Activated CD8-positive, alpha-beta memory T cell treated with anti-CD3 and anti-CD28 coated beads for 36 hours (primary cell): Measurements from ENCODE around the gene TXNDC12. TPM values are rescaled to one million over a fixed set of nuclear protein-coding genes. Genes with fewer than 3 reads are reported as not detected.
"Not testable (repeated sequence)": the region's sequence is repeated elsewhere in the genome, so short reads cannot be mapped to it uniquely, and the experiment has no call there.

Source experiments
- CTCF ChIA-PET: fragments of 350-600 bp; sonication (Branson Sonifier 250); formaldehyde crosslinking; loops from one replicate; lab custom pipeline; 2021; ENCODE audit warnings: antibody characterized with exemption; lab: Charles Lee
- POLR2A ChIA-PET: fragments of 350-600 bp; sonication (Branson Sonifier 250); formaldehyde crosslinking; loops from one replicate; lab custom pipeline; 2021; ENCODE audit warnings: antibody characterized with exemption; lab: Charles Lee
- total RNA-seq, 2 experiments: library from RNA; stranded (reverse); gene quantifications; one replicate each; pipeline ENCODE4 v1.2.3, GENCODE V29; 2021

TXNDC12 gene
- total RNA-seq, 2 experiments from 2014 or later = 35.1 to 37.4 TPM

DNA sequence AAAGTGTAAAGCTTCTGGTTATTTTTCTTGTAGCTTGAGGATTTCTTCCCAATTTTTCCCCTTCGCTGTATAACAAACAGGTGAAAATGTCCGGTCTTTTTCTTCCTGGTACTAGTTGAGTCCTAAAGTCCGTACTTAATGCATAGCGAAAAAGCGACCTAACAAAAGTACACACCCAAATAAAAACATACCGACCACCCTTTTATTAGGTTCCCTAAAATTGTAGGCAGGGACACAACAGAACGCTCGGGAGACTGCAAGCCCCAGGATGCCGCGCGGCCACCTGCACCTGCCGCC lies 823 bp upstream of the TXNDC12 start:
- CTCF ChIA-PET = no interaction called here
- POLR2A ChIA-PET = interaction anchor here (2.5 kb wide), 1 partner anchor 22 kb away, joined by 14 read pairs; the partner anchor contains the start of gene KTI12

DNA sequence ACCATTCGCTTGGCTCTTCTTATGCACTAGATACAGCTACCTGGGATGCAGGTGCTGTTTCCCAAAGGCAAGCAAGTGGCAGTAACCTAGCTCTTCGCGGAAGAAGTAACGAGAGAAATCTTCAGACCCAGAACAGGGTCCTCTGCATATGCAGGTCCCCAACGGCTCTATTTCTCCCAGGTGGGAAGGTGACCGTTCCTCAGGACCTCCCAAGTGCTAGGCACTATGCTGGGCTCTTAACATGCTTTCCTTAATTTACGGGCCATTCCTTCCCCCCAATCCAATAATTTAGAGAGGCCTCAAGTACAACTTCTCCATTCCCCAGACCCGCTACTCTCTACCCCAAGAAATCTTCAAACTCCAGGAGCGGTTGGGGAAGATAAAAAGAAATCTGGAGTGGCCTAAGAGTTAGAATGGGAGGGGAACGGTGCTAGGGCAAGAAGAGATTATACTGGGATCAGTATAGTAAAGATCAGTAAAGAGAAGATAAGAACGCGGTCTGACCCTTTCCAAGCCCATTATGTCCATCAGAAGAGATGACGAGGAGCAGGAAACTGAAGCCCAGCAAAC lies 410 bp downstream of the TXNDC12 start:
- ChIA-PET POLR2A (interaction anchor here (0.6 to 2.5 kb wide), 2 partner anchors 21 to 349 kb away, joined by 3 to 14 read pairs; partner anchors contain the start of gene KTI12), CTCF (interaction anchor here (0.5 kb wide), 1 partner anchor 714 kb away, joined by 3 read pairs; no protein-coding TSS in a partner anchor)

DNA sequence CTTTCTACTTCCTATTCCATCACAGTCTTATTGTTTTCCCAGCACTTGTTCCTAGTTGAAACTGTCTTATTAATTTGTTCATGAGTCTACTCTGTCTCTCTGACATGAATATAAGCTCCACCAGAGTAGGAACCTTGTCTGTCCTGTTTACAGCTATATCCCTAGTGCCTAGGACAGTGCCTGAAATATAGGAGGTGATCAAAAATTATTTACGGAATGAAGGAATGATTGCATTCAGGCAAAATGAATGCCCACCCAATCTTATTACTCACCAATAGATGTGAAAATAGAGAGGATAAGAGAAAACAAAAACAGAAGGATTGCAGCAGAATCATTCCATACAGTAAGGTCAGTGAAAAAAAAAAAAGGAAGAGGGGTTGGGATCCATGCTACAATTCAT lies 1.1 kb downstream of the TXNDC12 start:
- ChIA-PET CTCF (interaction anchor here (0.5 kb wide), 1 partner anchor 715 kb away, joined by 3 read pairs; no protein-coding TSS in a partner anchor), POLR2A (no interaction called here)

DNA sequence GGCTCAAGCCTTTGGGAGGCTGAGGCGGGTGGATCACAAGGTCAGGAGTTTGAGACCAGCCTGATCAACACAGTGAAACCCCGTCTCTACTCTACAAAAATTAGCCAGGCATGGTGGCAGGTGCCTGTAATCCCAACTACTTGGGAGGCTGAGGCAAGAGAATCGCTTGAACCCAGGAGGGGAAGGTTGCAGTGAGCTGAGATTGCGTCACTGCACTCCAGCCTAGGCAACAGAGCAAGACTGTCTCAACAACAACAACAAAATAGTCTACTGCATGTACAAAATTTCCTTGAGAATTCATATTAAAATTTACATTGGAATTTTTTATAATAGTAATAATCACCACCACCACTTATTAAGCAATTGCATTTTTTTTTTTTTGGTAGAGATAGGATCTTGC lies 5.7 kb downstream of the TXNDC12 start:
- POLR2A ChIA-PET, CTCF ChIA-PET: not testable (repeated sequence)

DNA sequence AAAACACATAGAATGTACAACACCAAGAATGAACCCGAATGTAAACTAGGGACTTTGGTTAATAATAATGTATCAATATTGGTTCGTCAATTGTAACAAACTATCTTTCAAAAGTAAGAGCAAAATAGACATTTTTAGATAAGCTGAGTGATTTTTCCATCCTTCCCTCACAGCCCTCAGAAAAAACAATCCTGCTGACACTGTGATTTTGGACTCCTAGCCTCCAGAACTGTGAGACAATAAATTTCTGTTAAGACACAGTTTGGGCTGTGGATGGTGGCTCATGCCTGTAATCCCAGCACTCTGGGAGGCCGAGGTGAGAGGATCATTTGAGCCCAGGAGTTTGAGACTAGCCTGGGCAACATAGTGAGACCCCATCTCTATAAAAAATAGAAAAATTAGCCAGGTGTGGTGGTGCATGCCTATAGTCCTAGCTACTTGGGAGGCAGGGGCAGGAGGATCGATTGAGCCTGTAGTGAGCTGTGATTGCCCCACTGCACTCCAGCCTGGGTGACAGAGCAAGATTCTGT lies 9.3 kb downstream of the TXNDC12 start:
- POLR2A ChIA-PET = interaction anchor here (0.6 kb wide), 1 partner anchor 544 kb away, joined by 7 read pairs; no protein-coding TSS in a partner anchor
- CTCF ChIA-PET = not testable (repeated sequence)

DNA sequence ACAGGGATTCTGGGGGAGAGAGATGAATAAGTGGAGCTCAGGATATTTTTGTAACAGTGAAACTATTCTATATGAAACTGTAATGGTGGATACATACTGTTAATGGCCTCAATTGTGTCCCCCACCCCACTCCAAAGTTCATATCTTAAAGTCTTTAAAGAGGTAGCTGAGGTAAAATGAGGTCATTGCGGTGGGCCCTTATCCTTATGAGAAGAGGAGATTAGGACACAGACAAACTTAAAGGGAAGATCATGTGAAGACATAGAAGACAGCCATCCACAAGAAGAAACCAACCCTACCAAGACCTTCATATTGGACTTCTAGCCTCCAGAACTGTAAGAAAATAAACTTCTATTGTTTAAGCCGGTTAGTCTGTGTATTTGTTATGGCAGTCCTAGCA lies 9.8 kb downstream of the TXNDC12 start:
- ChIA-PET CTCF (no interaction called here), POLR2A (no interaction called here)

DNA sequence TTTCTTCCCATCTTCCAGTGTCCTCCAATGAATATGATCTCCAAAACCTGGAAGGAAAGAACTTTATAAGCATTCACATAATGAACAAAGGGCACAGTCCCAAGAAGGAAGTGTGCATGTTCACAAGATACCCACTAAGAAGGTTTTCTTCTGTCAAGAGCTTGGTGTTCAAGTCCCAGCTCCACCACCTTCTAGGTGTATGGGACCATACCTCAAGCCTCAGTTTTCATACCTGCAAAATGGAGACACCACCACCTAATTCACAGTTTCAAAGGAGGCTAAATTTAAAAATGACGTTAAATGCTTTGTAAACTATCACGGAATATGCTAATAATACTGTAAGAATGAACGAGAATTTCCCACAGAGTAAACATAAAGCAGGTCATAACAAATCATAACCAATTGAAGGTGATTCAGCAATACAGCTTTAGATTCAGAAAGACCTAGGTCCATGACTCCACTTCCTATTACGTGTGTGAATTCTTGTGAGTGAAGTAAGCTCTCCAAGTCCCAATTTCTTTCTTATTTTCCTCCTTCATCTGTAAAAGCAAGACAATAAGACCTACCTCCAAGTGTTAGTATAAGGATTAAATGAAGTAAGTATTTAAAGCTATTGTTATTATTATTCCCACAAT lies 13.3 kb downstream of the TXNDC12 start:
- POLR2A ChIA-PET = no interaction called here
- CTCF ChIA-PET = interaction anchor here (0.6 kb wide), 1 partner anchor 153 kb away, joined by 3 read pairs; no protein-coding TSS in a partner anchor

DNA sequence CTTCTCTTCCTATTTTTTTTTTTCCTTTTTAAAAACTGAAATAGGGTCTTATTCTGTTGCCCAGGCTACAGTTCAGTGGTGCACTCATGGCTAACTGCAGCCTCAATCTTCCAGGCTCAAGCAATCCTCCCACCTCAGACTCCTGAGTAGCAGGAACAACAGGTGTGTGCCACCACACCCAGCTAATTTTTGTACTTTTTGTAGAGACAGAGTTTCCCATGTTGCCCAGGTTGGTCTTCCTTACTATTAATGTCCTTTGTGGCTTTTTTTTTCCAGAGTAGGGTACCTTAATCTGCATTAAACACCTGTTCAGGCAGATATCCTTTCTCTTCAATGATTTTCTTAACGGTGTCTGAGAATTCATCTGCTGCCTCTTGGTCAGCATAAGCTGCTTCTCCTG lies 17.1 kb downstream of the TXNDC12 start:
- ChIA-PET POLR2A (no interaction called here), CTCF (interaction anchor here (0.6 kb wide), 1 partner anchor 205 kb away, joined by 3 read pairs; no protein-coding TSS in a partner anchor)

DNA sequence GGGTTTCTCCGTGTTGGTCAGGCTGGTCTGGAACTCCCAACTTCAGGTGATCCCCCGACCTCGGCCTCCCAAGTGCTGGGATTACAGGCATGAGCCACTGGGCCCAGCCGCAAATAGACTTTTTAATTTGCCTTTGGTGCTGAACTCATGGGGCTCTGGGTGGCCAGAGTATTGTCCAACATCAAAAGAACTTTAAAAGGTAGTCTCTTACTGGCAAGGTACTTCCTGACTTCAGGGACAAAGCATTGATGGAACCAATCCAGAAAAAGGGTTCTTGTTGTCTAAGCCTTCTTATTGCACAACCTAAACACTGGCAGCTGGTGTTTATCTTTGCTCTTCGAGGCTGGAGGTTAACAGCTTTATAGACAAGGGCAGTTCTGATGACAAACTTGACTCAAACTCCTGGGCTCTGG lies 17.6 kb downstream of the TXNDC12 start:
- ChIA-PET POLR2A (no interaction called here), CTCF (no interaction called here)

DNA sequence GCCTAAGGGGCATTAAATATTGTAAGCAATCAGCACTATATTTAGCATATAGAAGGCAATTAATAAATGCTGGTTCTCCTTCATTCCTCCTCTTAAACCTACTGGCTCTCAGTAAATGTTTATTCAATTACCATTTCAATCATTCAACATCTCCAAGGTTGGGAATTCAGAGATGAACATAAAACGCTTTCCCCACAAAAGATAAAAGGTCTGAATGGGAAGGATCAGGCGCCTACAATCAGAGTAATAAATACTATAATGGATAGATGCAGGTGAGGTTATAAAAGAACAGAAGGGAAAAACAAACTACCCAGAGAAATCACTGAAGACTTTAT lies 21.0 kb downstream of the TXNDC12 start:
- CTCF ChIA-PET = no interaction called here
- POLR2A ChIA-PET = interaction anchor here (0.6 to 1.9 kb wide), 2 partner anchors 22 to 39 kb away, joined by 4 to 14 read pairs; partner anchors contain the start of genes BTF3L4 and TXNDC12

DNA sequence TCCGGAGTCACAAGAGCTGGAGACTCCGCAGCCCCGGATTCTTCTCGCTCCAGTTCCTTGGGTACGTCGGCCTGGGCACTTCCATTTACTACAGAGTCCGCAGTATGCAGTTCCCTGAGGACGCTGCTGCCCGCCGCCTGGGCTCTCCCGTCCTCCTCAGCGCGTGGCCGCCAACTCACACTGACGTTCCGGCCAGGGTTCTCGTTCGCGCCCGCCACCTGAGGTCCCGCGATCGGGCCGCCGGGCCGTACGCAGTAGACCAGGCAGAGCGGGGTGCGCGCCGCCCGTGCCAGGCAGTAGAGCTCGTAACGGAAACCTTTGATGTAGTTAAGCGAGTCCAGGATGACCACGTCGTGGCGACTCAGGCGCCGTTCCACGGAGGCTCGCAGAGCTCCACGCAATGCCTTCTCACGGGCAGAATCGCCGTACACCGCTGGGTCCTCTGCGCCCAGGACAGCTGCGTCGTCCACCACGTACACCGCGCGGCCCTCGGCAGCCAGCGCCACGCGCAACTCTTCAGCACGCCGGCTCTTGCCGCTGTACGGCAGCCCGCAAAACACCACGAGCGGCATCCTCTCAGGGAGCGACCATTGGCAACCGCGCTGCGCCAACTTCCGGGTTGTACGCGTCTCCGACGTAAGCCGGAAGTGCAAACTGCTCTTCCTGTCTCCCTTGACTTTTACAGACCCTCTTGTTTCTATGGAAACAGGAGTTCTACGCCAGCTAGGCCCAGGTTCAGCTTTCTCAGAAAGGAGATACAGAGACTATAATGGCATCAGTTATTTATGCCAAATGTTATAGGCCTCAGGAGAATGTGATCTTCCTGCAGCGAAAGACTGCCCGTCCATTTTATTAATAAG lies 21.6 kb downstream of the TXNDC12 start, which contains the start of gene KTI12:
KTI12 (minus strand) TSS at position 621 of the 860 bp plus-strand sequence; CDS start at position 572, 49 bp downstream.
- ChIA-PET POLR2A (interaction anchor here (0.6 to 1.9 kb wide), 2 partner anchors 22 to 40 kb away, joined by 4 to 14 read pairs; partner anchors contain the start of genes BTF3L4 and TXNDC12), CTCF (no interaction called here)

DNA sequence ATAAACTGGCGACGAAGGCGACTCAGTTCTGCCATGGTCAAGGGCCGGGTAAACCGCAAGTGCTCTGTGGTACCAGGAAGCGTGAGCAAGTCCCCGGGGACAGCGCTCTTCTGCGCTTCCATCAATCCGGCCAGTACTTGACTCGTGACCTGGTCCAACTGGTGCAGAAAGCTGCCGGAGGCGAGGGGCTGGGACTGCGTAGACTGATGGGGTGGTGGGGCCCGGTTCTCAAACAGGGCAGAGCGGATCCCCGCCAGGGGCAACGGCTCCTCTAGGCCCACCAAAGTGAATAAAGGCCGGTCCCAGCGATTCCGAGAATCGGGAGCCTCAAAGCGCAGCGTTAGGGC lies 22.2 kb downstream of the TXNDC12 start:
- POLR2A ChIA-PET = interaction anchor here (1.9 kb wide), 1 partner anchor 23 kb away, joined by 14 read pairs; the partner anchor contains the start of genes BTF3L4 and TXNDC12
- CTCF ChIA-PET = no interaction called here

DNA sequence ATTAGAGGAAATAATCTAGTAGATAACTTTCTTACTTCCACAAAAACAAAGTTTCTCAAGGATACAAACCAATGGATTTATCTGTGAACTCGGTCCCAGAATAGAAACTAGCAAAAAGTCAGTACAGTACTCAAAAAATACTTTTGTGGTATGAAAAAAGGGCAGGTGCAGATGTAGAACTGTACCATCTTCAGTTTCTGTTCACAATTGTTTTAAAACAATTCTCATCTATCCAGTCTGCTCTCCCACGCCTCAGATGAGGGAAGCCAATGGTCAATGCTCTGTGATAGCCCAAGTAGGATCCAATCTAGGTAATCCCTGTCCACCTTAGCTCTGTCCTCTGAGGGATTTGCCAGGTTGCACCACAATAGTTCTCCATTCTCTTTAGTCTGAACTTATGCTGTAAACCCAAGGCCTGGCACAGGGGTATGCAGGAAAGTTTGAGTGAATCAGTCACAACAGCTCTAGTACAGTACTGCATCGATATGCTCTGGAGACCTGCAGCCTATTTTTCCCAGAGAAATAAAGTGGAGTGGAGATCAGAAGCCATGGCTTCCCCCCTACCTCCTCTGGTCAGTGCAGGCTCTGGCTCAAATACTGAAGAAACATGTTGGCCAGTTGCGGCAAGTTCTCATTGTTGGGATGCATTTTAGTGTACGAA lies 22.7 kb downstream of the TXNDC12 start:
- CTCF ChIA-PET = no interaction called here
- POLR2A ChIA-PET = interaction anchor here (1.9 kb wide), 1 partner anchor 24 kb away, joined by 14 read pairs; the partner anchor contains the start of genes BTF3L4 and TXNDC12

DNA sequence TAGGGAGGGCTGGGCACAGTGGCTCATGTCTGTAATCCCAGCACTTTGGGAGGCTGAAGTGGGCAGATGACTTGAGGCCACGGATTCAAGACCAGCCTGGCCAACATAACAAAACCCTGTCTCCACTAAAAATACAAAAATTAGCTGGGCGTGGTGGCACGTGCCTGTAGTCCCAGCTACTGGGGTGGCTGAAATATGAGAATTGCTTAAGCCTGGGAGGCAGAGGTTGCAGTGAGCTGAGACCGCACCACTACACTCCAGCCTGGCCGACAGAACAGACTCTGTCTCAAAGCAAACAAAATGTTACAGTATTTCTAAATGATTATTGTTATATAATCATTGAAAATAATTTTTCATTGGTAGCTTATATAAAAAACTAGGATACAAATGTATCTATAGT lies 26.2 kb downstream of the TXNDC12 start:
- POLR2A ChIA-PET = not testable (repeated sequence)
- CTCF ChIA-PET = interaction anchor here (1.3 kb wide), 1 partner anchor 8 kb away, joined by 3 read pairs; no protein-coding TSS in a partner anchor

DNA sequence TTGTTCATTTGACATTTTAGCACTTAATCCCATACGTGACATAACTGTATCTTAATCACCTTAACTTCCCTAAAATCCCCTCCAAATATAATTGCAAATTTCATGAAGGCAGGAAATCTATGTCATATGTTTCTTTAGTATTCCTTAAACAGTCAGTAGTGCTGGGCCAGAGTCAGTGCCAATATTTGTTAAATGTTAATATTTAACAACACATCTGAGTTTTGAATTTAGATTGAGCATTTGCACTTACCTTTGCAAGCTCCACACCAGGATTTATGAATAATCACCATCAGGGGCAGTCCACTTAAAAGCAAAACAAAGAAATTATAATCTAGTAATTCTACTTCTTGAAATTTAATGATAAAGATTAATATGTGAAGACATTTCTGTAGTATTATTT lies 26.7 kb downstream of the TXNDC12 start:
- POLR2A ChIA-PET = no interaction called here
- CTCF ChIA-PET = no interaction called here

DNA sequence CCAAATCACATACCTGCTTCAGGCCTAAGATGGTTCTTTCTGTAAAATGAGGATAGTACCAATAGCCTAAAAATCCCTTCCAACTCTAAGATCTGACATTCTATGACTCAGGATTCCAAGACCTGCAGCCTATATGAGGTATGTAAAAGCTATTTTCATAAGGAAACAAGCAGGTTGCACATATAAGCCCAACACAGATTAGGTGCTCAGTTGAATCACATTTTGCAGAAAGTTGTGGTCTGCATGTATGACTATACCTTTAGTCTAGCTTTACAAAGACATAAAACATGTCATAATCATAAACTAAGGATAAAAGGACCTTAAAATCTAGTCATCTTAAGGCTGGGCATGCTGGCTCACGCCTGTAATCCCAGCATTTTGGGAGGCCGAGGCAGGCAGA lies 28.7 kb downstream of the TXNDC12 start:
- POLR2A ChIA-PET = no interaction called here

DNA sequence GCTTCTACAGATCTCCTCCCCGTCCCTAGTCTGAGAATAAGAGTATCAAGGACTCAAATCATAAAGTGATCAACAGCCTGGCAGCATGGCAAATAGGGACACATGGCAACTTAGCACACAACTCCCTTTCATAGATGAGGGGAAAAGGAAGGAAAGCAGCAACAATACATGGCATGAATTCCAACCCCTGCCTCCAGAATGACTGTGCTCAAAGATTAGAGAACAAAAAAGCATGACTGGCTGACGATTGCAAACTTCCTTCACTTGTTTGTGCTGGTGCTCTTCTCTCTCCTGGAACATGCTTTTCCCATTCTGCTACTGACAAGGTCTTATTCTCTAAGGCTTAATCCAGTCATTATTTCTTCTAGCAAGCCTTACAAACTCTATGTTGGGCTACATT lies 32.9 kb downstream of the TXNDC12 start:
- CTCF ChIA-PET = interaction anchor here (0.7 kb wide), 1 partner anchor 62 kb away, joined by 4 read pairs; no protein-coding TSS in a partner anchor

More for the DNA sequence above, 28.7 kb downstream of the TXNDC12 start:
- CTCF ChIA-PET = no interaction called here

DNA sequence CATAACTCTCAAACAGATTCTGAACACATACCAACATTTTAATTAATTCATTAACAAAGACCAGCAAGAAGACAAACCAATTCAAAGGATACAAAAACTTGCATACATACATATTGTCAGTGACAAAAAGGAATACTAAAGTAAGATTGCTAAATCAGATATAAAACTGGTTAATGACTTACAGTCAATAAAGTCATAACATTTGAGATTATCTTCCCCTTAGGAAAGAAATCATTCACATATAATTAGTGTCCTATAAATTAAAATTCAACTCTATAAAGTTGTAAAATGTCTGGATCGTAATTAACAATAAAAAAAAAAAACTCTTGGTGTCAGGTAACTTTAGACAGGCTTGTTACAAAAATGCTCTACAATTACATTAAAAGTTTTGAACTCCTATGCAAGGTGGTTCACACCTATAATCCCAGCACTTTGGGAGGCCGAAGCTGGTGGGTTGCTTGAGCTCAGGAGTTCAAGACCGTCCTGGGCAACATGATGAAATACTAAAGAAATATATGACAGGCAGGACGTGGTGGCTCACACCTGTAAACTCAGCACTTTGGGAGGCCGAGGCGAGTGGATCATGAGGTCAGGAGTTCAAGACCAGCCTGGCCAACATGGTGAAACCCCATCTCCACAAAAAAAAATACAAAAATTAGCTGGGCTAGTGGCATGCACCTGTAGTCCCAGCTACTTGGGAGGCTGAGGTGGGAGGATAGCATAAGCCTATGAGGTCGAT lies 46.8 kb downstream of the TXNDC12 start:
- ChIA-PET POLR2A (no interaction called here), CTCF (no interaction called here)

More for the DNA sequence above, 32.9 kb downstream of the TXNDC12 start:
- POLR2A ChIA-PET = no interaction called here
